ENCODE data around the gene EFCAB13. TPM values are rescaled to one million over a fixed set of nuclear protein-coding genes. Genes with fewer than 3 reads are reported as not detected.

Gene EFCAB13
- total RNA-seq, 1 experiment from 2014 or later, result 3.3 TPM

- no peak for DNase-seq (ENCODE audit: extremely low read depth, low read depth)
Measured at GRCh38 chr17:47291242-47291873, 32.4 kb upstream of the EFCAB13 start.

- no peak for DNase-seq (ENCODE audit: extremely low read depth, low read depth)
Measured at GRCh38 chr17:47292206-47292605, 31.5 kb upstream of the EFCAB13 start.

- DNase-seq (ENCODE audit: extremely low read depth, low read depth), result no peak
Measured at GRCh38 chr17:47295037-47295873, 28.5 kb upstream of the EFCAB13 start.

GRCh38 chr17:47295874-47296255 is 27.9 kb upstream of the EFCAB13 start:
- no peak for DNase-seq (ENCODE audit: extremely low read depth, low read depth)

GRCh38 chr17:47297661-47298400 is 25.9 kb upstream of the EFCAB13 start:
- no peak for DNase-seq (ENCODE audit: extremely low read depth, low read depth)

GRCh38 chr17:47298712-47299111 is 25.0 kb upstream of the EFCAB13 start:
- DNase-seq (ENCODE audit: extremely low read depth, low read depth), result no peak

- DNase-seq (ENCODE audit: extremely low read depth, low read depth), result no peak
Measured at GRCh38 chr17:47299239-47299910, 24.4 kb upstream of the EFCAB13 start.

GRCh38 chr17:47300718-47301117 is 23.0 kb upstream of the EFCAB13 start:
- no peak for DNase-seq (ENCODE audit: extremely low read depth, low read depth)

- no peak for DNase-seq (ENCODE audit: extremely low read depth, low read depth)
Measured at GRCh38 chr17:47301161-47301560, 22.6 kb upstream of the EFCAB13 start.

GRCh38 chr17:47301831-47302230 is 21.9 kb upstream of the EFCAB13 start:
- no peak for DNase-seq (ENCODE audit: extremely low read depth, low read depth)

- DNase-seq (ENCODE audit: extremely low read depth, low read depth), result no peak
Measured at GRCh38 chr17:47304186-47304585, 19.6 kb upstream of the EFCAB13 start.

- no peak for DNase-seq (ENCODE audit: extremely low read depth, low read depth)
Measured at GRCh38 chr17:47305302-47305923, 18.3 kb upstream of the EFCAB13 start.

- DNase-seq (ENCODE audit: extremely low read depth, low read depth), result no peak
Measured at GRCh38 chr17:47310186-47310733, 13.5 kb upstream of the EFCAB13 start.

- no peak for DNase-seq (ENCODE audit: extremely low read depth, low read depth)
Measured at GRCh38 chr17:47311420-47311819, 12.3 kb upstream of the EFCAB13 start.

- peak; percentile 60 for DNase-seq (ENCODE audit: extremely low read depth, low read depth)
Measured at GRCh38 chr17:47315451-47316266, 8.1 kb upstream of the EFCAB13 start.

- no peak for DNase-seq (ENCODE audit: extremely low read depth, low read depth)
Measured at GRCh38 chr17:47316311-47316710, 7.4 kb upstream of the EFCAB13 start.

GRCh38 chr17:47317119-47317518 is 6.6 kb upstream of the EFCAB13 start:
- DNase-seq (ENCODE audit: extremely low read depth, low read depth), result no peak

- no peak for DNase-seq (ENCODE audit: extremely low read depth, low read depth)
Measured at GRCh38 chr17:47318197-47318918, 5.4 kb upstream of the EFCAB13 start.

Measured in NCI-H460 (cell line).